Measurements from ENCODE around the gene CYP4F8. TPM values are rescaled to one million over a fixed set of nuclear protein-coding genes. Genes with fewer than 3 reads are reported as not detected.
"Not testable (repeated sequence)": the region's sequence is repeated elsewhere in the genome, so short reads cannot be mapped to it uniquely, and the experiment has no call there.

The CYP4F8 gene
- total RNA-seq, 4 donors from 2014 or later, result not detected

DNA sequence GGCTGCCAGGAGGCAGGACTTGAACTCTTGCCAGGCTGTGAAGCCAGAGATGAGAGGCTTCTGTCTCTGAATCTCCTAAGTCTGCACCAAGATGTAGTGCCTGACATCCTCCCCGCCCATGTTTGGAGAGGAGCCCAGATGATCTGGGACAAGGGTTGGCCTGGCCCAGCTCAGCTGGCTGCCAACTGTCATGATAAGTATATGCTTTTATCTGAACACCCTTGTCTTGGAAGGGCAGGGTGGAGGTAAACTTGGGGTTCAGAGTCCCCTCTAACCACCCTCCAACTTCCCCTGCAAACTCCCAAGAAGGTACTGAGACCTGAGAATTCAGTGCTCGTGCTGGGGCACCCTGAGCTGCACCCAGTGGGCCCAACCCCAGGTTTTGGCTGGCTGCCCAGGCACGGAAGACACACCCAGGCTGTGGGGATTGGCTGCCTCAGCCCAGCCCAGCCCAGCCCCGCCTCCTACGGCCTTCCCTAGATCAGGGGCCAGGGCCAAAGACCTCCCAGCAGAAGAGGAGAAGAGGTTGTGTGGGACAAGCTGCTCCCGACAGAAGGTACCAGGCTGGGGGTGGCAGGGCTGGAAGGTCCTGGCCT is 57.7 kb downstream of the CYP4F8 start, which contains the start of gene CYP4F12:
TSS of gene CYP4F12 (plus strand) at position 508 of the 596 bp plus-strand sequence. CDS start 443 bp downstream, outside the sequence.
- Histone ChIP-seq H3K27ac (peak within 1 kb of the TSS; percentile 25 to 43 (median 32)), H3K4me3 (peak within 1 kb of the TSS in 1 of 4 donors; percentile 20), H3K36me3 (no peaks in the 10 kb centered on the region), H3K4me1 (no peaks in the 10 kb centered on the region), H3K9me3 (no peaks in the 10 kb centered on the region), H3K27me3 (no peaks in the 10 kb centered on the region)
- intact Hi-C loops (cut with DNase I; ENCODE audit: low total_unique reads), result no loop called here
- ATAC-seq (peak; percentile 33 to 66), DNase-seq (peak; percentile 7 to 62)
- in situ Hi-C loops (cut with MboI; ENCODE audit: low sequenced_read_pairs in 4 of 4), result no loop called here
- TF ChIP-seq, protein P1, sequence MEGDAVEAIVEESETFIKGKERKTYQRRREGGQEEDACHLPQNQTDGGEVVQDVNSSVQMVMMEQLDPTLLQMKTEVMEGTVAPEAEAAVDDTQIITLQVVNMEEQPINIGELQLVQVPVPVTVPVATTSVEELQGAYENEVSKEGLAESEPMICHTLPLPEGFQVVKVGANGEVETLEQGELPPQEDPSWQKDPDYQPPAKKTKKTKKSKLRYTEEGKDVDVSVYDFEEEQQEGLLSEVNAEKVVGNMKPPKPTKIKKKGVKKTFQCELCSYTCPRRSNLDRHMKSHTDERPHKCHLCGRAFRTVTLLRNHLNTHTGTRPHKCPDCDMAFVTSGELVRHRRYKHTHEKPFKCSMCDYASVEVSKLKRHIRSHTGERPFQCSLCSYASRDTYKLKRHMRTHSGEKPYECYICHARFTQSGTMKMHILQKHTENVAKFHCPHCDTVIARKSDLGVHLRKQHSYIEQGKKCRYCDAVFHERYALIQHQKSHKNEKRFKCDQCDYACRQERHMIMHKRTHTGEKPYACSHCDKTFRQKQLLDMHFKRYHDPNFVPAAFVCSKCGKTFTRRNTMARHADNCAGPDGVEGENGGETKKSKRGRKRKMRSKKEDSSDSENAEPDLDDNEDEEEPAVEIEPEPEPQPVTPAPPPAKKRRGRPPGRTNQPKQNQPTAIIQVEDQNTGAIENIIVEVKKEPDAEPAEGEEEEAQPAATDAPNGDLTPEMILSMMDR (IDR thresholded peaks at IDR 0.05 in 4 of 5, conservative IDR thresholded peaks at IDR 0.05 in 1 of 5), result no peak
- TF ChIP-seq POLR2A (IDR thresholded peaks at IDR 0.05), result no peak

DNA sequence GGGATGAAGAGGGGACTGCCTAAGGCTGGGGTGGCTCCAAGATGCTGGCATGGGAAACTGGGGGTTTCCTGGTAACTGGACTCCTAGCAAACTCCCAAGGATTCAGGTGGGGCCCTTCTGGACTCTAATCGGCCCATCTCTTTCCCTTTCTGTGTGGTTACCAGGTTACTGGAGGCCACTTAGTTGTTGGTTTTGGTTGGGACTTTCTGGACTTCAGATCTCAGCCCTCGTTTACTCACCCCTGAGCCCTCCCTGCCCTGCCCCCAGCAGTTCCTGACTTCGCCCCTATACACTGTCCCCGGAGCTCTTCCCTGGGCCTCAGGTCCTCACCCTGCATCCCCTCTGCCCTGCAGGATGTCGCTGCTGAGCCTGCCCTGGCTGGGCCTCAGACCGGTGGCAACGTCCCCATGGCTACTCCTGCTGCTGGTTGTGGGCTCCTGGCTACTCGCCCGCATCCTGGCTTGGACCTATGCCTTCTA is 58.2 kb downstream of the CYP4F8 start:
- in situ Hi-C loops (cut with MboI; ENCODE audit: low sequenced_read_pairs in 4 of 4), result no loop called here

GRCh38 chr19:15675560-15675959 is 60.5 kb downstream of the CYP4F8 start:
- intact Hi-C loops (cut with DNase I; ENCODE audit: low total_unique reads) (no loop called here), in situ Hi-C loops (cut with MboI; ENCODE audit: low sequenced_read_pairs in 4 of 4) (no loop called here)
- Histone ChIP-seq H3K4me3 (no peak overlapping the region), H3K36me3 (no peaks in the 10 kb centered on the region), H3K27ac (no peak overlapping the region), H3K9me3 (no peaks in the 10 kb centered on the region), H3K4me1 (no peaks in the 10 kb centered on the region), H3K27me3 (no peaks in the 10 kb centered on the region)
- TF ChIP-seq, protein P1 (IDR thresholded peaks at IDR 0.05 in 4 of 5, conservative IDR thresholded peaks at IDR 0.05 in 1 of 5), result no peak
- no peak for TF ChIP-seq POLR2A (IDR thresholded peaks at IDR 0.05)
- DNase-seq (no peak), ATAC-seq (no peak)

More for the DNA sequence above, 58.2 kb downstream of the CYP4F8 start:
- no peak for TF ChIP-seq POLR2A (IDR thresholded peaks at IDR 0.05)
- TF ChIP-seq, protein P1 (IDR thresholded peaks at IDR 0.05 in 4 of 5, conservative IDR thresholded peaks at IDR 0.05 in 1 of 5), result no peak
- Histone ChIP-seq H3K4me1 (no peaks in the 10 kb centered on the region), H3K27me3 (no peaks in the 10 kb centered on the region), H3K36me3 (no peaks in the 10 kb centered on the region), H3K9me3 (no peaks in the 10 kb centered on the region), H3K4me3 (peak overlapping the region in 1 of 4 donors; percentile 20), H3K27ac (peak overlapping the region in 2 of 4 donors; percentile 25 to 43)
- ATAC-seq, result no peak
- intact Hi-C loops (cut with DNase I; ENCODE audit: low total_unique reads), result no loop called here
- DNase-seq, result no peak

- ATAC-seq (no peak), DNase-seq (no peak)
- Histone ChIP-seq H3K4me1 (no peaks in the 10 kb centered on the region), H3K36me3 (no peaks in the 10 kb centered on the region), H3K4me3 (no peak overlapping the region), H3K27me3 (no peaks in the 10 kb centered on the region), H3K27ac (no peak overlapping the region), H3K9me3 (no peaks in the 10 kb centered on the region)
- TF ChIP-seq, protein P1 (IDR thresholded peaks at IDR 0.05 in 4 of 5, conservative IDR thresholded peaks at IDR 0.05 in 1 of 5), result no peak
- no peak for TF ChIP-seq POLR2A (IDR thresholded peaks at IDR 0.05)
- in situ Hi-C loops (cut with MboI; ENCODE audit: low sequenced_read_pairs in 4 of 4) (no loop called here), intact Hi-C loops (cut with DNase I; ENCODE audit: low total_unique reads) (no loop called here)
Measured at GRCh38 chr19:15679089-15679488, 64.1 kb downstream of the CYP4F8 start.

- H3K27me3 ChIP-seq; in situ Hi-C loops (cut with MboI; ENCODE audit: low sequenced_read_pairs in 4 of 4); H3K4me3 ChIP-seq; intact Hi-C loops (cut with DNase I; ENCODE audit: low total_unique reads); H3K36me3 ChIP-seq; H3K9me3 ChIP-seq; ATAC-seq; H3K27ac ChIP-seq; DNase-seq; H3K4me1 ChIP-seq: not testable (repeated sequence)
Measured at GRCh38 chr19:15679865-15680264, 64.8 kb downstream of the CYP4F8 start.

Other genes starting within 250 kb of the CYP4F8 start
- gene AKAP8, start 235.4 kb upstream of the CYP4F8 start, total RNA-seq, result 10 to 100 TPM; 26.0 to 41.5 (median 27.5) TPM
- 100 to 1,000 TPM in 1 of 4 donors, 10 to 100 TPM in 3; 69.3 to 142 (median 85.6) TPM for gene AKAP8L, start 196.2 kb upstream of the CYP4F8 start, total RNA-seq
- gene WIZ, start 165.3 kb upstream of the CYP4F8 start, total RNA-seq, result 10 to 100 TPM; 28.0 to 40.6 (median 32.5) TPM
- gene RASAL3, start 150.7 kb upstream of the CYP4F8 start, total RNA-seq, result 1 to 10 TPM in 1 of 4 donors, under 1 TPM in 2, not detected in 1; 0.36 to 1.6 (median 0.38) TPM
- gene PGLYRP2, start 135.7 kb upstream of the CYP4F8 start, total RNA-seq, result not detected
- gene CYP4F22, start 106.7 kb upstream of the CYP4F8 start, total RNA-seq, result under 1 TPM in 3 of 4 donors, not detected in 1; 0.24 to 0.29 (median 0.25) TPM
- gene CYP4F3, start 25.7 kb downstream of the CYP4F8 start, total RNA-seq, result under 1 TPM in 3 of 4 donors, not detected in 1; 0.05 to 0.93 (median 0.68) TPM
- 1 to 10 TPM in 3 of 4 donors, under 1 TPM in 1; 0.71 to 2.8 (median 1.3) TPM for gene CYP4F12, start 57.9 kb downstream of the CYP4F8 start, total RNA-seq
- gene OR10H2, start 112.8 kb downstream of the CYP4F8 start, total RNA-seq, result not detected
- not detected for gene OR10H3, start 122.8 kb downstream of the CYP4F8 start, total RNA-seq
- gene OR10H5, start 172.4 kb downstream of the CYP4F8 start, total RNA-seq, result not detected
- not detected for gene OR10H1, start 200.4 kb downstream of the CYP4F8 start, total RNA-seq

Data from gastrocnemius medialis (tissue), 4 donors.